ENCODE data around the gene SCYGR5. TPM values are rescaled to one million over a fixed set of nuclear protein-coding genes. Genes with fewer than 3 reads are reported as not detected.
"Not testable (repeated sequence)": the region's sequence is repeated elsewhere in the genome, so short reads cannot be mapped to it uniquely, and the experiment has no call there.

SCYGR5 gene
- total RNA-seq = not detected

GRCh38 chr2:227666631-227667170, at the start of gene SCYGR5:
Gene SCYGR5 (plus strand): TSS chr2:227666804. CDS start chr2:227666804, 0 bp downstream.
- POLR2A ChIA-PET; H3K27me3 Mint-ChIP-seq; H3K4me1 Mint-ChIP-seq (ENCODE audit: low read depth); DNase-seq; H3K9me3 Mint-ChIP-seq; intact Hi-C loops (cut with micrococcal nuclease); H3K4me3 Mint-ChIP-seq; H3K36me3 Mint-ChIP-seq; H3K27ac Mint-ChIP-seq: not testable (repeated sequence)
- CTCF ChIA-PET = interaction anchor here (1.6 kb wide), 1 partner anchor 9 kb away, joined by 4 read pairs; no protein-coding TSS in a partner anchor

- Mint-ChIP-seq H3K36me3 (no peaks in the 10 kb centered on the region), H3K4me3 (no peak within 1 kb of the TSS), H3K9me3 (no peaks in the 10 kb centered on the region), H3K27ac (no peak within 1 kb of the TSS), H3K27me3 (peaks cover 19% of the 10 kb centered on the region), H3K4me1 (ENCODE audit: low read depth) (no peaks in the 10 kb centered on the region)
- intact Hi-C loops (cut with micrococcal nuclease) = no loop called here
- ChIA-PET CTCF (no interaction called here), POLR2A (no interaction called here)
- DNase-seq = no peak
Observed at GRCh38 chr2:227617316-227618230, 49.0 kb upstream of the SCYGR5 start, which contains the start of gene SCYGR4. Gene SCYGR4 (plus strand): TSS chr2:227617498. CDS start chr2:227617498, 0 bp downstream.

- H3K27me3 Mint-ChIP-seq = peaks cover 2% of the 10 kb centered on the region
- ChIA-PET CTCF (no interaction called here), POLR2A (no interaction called here)
- no peaks in the 10 kb centered on the region for H3K9me3 Mint-ChIP-seq
- no peak overlapping the region for H3K4me3 Mint-ChIP-seq
- no peaks in the 10 kb centered on the region for H3K36me3 Mint-ChIP-seq
- intact Hi-C loops (cut with micrococcal nuclease) = no loop called here
- DNase-seq = no peak
- H3K27ac Mint-ChIP-seq = no peak overlapping the region
- no peaks in the 10 kb centered on the region for H3K4me1 Mint-ChIP-seq (ENCODE audit: low read depth)
Observed at GRCh38 chr2:227623226-227623625, 43.4 kb upstream of the SCYGR5 start.

GRCh38 chr2:227625420-227625819, 41.2 kb upstream of the SCYGR5 start:
- no peaks in the 10 kb centered on the region for H3K36me3 Mint-ChIP-seq
- DNase-seq = no peak
- CTCF ChIA-PET = interaction anchor here (1.6 to 2.1 kb wide), 2 partner anchors 17 to 33 kb away, joined by 4 to 5 read pairs; no protein-coding TSS in a partner anchor
- no peak overlapping the region for H3K27ac Mint-ChIP-seq
- H3K4me3 Mint-ChIP-seq = no peak overlapping the region
- POLR2A ChIA-PET = no interaction called here
- intact Hi-C loops (cut with micrococcal nuclease) = loop anchor here (5.0 kb wide), 2 partner anchors 163 to 213 kb away; no protein-coding TSS in a partner anchor
- H3K9me3 Mint-ChIP-seq = no peaks in the 10 kb centered on the region
- peaks cover 15% of the 10 kb centered on the region for H3K27me3 Mint-ChIP-seq
- no peaks in the 10 kb centered on the region for H3K4me1 Mint-ChIP-seq (ENCODE audit: low read depth)

GRCh38 chr2:227626580-227627151, 39.9 kb upstream of the SCYGR5 start:
- no peaks in the 10 kb centered on the region for H3K9me3 Mint-ChIP-seq
- H3K27ac Mint-ChIP-seq = no peak overlapping the region
- no peak for DNase-seq
- ChIA-PET CTCF (interaction anchor here (1.6 to 2.1 kb wide), 2 partner anchors 19 to 31 kb away, joined by 4 to 5 read pairs; no protein-coding TSS in a partner anchor), POLR2A (no interaction called here)
- intact Hi-C loops (cut with micrococcal nuclease) = loop anchor here (5.0 kb wide), 2 partner anchors 164 to 214 kb away; no protein-coding TSS in a partner anchor
- H3K4me1 Mint-ChIP-seq (ENCODE audit: low read depth) = no peaks in the 10 kb centered on the region
- H3K36me3 Mint-ChIP-seq = no peaks in the 10 kb centered on the region
- H3K4me3 Mint-ChIP-seq = no peak overlapping the region
- H3K27me3 Mint-ChIP-seq = peaks cover 23% of the 10 kb centered on the region

- H3K9me3 Mint-ChIP-seq = no peaks in the 10 kb centered on the region
- intact Hi-C loops (cut with micrococcal nuclease) = loop anchor here (5.0 kb wide), 2 partner anchors 165 to 215 kb away; no protein-coding TSS in a partner anchor
- no peaks in the 10 kb centered on the region for H3K4me1 Mint-ChIP-seq (ENCODE audit: low read depth)
- peaks cover 27% of the 10 kb centered on the region for H3K27me3 Mint-ChIP-seq
- DNase-seq = peak; percentile 58
- H3K27ac Mint-ChIP-seq = no peak overlapping the region
- CTCF ChIA-PET = interaction anchor here (2.2 kb wide), 1 partner anchor 31 kb away, joined by 7 read pairs; no protein-coding TSS in a partner anchor
- POLR2A ChIA-PET = no interaction called here
- H3K36me3 Mint-ChIP-seq = no peaks in the 10 kb centered on the region
- no peak overlapping the region for H3K4me3 Mint-ChIP-seq
Observed at GRCh38 chr2:227627769-227628168, 38.8 kb upstream of the SCYGR5 start.

GRCh38 chr2:227629435-227629834, 37.2 kb upstream of the SCYGR5 start:
- no peak for DNase-seq
- CTCF ChIA-PET = interaction anchor here (2.2 kb wide), 1 partner anchor 29 kb away, joined by 7 read pairs; no protein-coding TSS in a partner anchor
- intact Hi-C loops (cut with micrococcal nuclease) = loop anchor here (5.0 kb wide), 2 partner anchors 167 to 217 kb away; no protein-coding TSS in a partner anchor
- no peak overlapping the region for H3K27ac Mint-ChIP-seq
- H3K9me3 Mint-ChIP-seq = no peaks in the 10 kb centered on the region
- H3K27me3 Mint-ChIP-seq = peaks cover 27% of the 10 kb centered on the region
- POLR2A ChIA-PET = no interaction called here
- H3K4me3 Mint-ChIP-seq = no peak overlapping the region
- H3K36me3 Mint-ChIP-seq = no peaks in the 10 kb centered on the region
- no peaks in the 10 kb centered on the region for H3K4me1 Mint-ChIP-seq (ENCODE audit: low read depth)

- Mint-ChIP-seq H3K27me3 (peaks cover 27% of the 10 kb centered on the region), H3K9me3 (no peaks in the 10 kb centered on the region), H3K36me3 (no peaks in the 10 kb centered on the region), H3K4me1 (ENCODE audit: low read depth) (no peaks in the 10 kb centered on the region), H3K27ac (no peak overlapping the region), H3K4me3 (no peak overlapping the region)
- CTCF ChIA-PET = interaction anchor here (0.5 to 1.5 kb wide), 2 partner anchors 14 to 878 kb away, joined by 3 to 4 read pairs; no protein-coding TSS in a partner anchor
- intact Hi-C loops (cut with micrococcal nuclease) = no loop called here
- POLR2A ChIA-PET = no interaction called here
- no peak for DNase-seq
Observed at GRCh38 chr2:227630322-227630721, 36.3 kb upstream of the SCYGR5 start.

- H3K27ac Mint-ChIP-seq = no peak overlapping the region
- POLR2A ChIA-PET = no interaction called here
Observed at GRCh38 chr2:227632827-227633226, 33.8 kb upstream of the SCYGR5 start.

GRCh38 chr2:227634201-227634600, 32.4 kb upstream of the SCYGR5 start:
- Mint-ChIP-seq H3K4me1 (ENCODE audit: low read depth) (no peaks in the 10 kb centered on the region), H3K27me3 (peaks cover 23% of the 10 kb centered on the region), H3K9me3 (no peaks in the 10 kb centered on the region), H3K36me3 (no peaks in the 10 kb centered on the region), H3K4me3 (no peak overlapping the region), H3K27ac (no peak overlapping the region)
- intact Hi-C loops (cut with micrococcal nuclease) = no loop called here
- CTCF ChIA-PET = interaction anchor here (1.1 kb wide), 1 partner anchor 132 kb away, joined by 4 read pairs; no protein-coding TSS in a partner anchor
- DNase-seq = no peak
- POLR2A ChIA-PET = no interaction called here

More at GRCh38 chr2:227632827-227633226, 33.8 kb upstream of the SCYGR5 start:
- Mint-ChIP-seq H3K9me3 (no peaks in the 10 kb centered on the region), H3K4me3 (no peak overlapping the region), H3K4me1 (ENCODE audit: low read depth) (no peaks in the 10 kb centered on the region), H3K27me3 (peaks cover 27% of the 10 kb centered on the region), H3K36me3 (no peaks in the 10 kb centered on the region)
- no peak for DNase-seq
- intact Hi-C loops (cut with micrococcal nuclease) = no loop called here
- CTCF ChIA-PET = interaction anchor here (1.7 to 2.9 kb wide), 2 partner anchors 25 to 227 kb away, joined by 4 to 9 read pairs; no protein-coding TSS in a partner anchor

GRCh38 chr2:227642656-227643055, 23.9 kb upstream of the SCYGR5 start:
- Mint-ChIP-seq H3K4me3 (no peak overlapping the region), H3K9me3 (no peaks in the 10 kb centered on the region), H3K36me3 (no peaks in the 10 kb centered on the region), H3K27me3 (peaks cover 3% of the 10 kb centered on the region), H3K27ac (no peak overlapping the region), H3K4me1 (ENCODE audit: low read depth) (no peaks in the 10 kb centered on the region)
- ChIA-PET CTCF (no interaction called here), POLR2A (no interaction called here)
- intact Hi-C loops (cut with micrococcal nuclease) = no loop called here
- no peak for DNase-seq
